HG02798 (cell line): ENCODE data around the gene MYO15A.
"Not testable (repeated sequence)": the region's sequence is repeated elsewhere in the genome, so short reads cannot be mapped to it uniquely, and the experiment has no call there.

Source experiments
- ATAC-seq: cut with Tn5 transposase; IDR thresholded peaks from one replicate; pipeline ENCODE4 v1.9.1; 2021; ENCODE audit warnings: mild to moderate bottlenecking; ENCODE audit not compliant: unreplicated experiment, poor library complexity

The MYO15A gene

DNA sequence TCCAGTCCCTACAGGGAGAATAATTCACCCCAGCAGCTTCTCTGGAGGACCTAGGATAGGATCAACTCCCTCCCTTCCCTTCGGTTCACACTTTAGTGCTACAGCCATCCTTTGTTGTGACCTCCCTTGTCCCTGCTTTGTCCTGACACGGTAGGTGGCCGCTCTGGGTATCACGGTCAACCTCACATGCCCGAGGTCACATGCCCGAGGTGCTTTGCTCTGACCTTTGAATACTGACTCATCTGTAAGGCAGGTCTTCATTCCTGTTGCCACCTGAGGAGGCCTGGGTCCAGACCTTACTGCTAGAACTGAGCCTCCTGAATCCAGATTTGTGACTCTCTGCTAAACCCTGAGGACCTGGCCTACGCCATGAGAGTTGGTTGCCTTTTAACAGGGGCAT, 94.8 kb downstream of the MYO15A start:
- ATAC-seq = no peak

DNA sequence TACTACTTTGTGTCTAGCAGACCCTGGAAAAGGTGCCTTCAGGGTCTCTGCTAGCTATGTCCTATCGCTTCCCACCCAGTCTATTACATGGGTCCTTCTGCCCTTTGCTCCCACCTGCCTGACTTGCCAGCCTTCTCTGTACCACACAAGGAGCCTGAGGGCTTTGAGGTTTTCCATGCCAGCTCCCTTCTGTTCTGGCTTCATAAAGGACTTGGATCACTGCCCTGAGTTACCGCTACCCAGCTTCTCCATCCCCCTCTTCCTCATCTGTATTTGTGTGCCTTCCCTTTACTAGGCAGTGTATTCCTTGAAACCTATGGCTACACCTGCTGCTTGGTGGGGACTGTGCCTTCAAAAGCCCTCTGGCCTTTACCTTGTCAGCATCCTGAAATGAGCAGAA, 97.3 kb downstream of the MYO15A start:
- no peak for ATAC-seq

DNA sequence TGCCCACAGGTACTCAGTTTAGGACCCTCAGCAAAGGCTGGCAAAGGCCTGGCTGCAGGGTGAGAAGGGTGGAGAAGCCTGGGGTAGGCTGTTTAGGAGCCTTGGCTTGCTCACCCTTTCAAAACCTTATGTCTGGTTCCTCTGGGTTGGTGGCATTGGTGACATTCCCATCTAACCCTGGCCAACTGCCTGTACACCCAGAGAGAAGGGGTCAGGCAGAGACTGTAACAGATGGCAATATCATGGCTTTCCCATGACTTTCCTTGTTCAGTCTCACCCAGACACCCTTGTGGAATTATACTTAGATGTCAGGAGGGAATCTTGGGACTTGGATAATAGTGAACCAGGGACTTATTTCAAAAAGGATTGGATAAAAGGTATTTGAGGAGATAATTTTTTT, 98.4 kb downstream of the MYO15A start:
- no peak for ATAC-seq

DNA sequence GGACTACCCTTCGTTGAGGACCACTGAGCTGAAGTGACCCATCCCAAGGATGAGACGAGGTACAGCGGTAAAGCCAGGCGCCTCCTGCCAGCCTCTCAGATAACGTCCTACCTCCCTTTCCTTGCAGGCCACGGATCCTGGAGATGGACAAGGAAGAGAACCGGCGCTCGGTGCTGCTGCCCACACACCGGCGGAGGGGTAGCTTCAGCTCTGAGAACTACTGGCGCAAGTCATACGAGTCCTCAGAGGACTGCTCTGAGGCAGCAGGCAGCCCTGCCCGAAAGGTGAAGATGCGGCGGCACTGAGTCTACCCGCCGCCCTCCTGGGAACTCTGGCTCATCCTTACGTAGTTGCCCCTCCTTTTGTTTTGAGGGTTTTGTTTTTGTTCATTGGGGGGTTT, 99.5 kb downstream of the MYO15A start:
- ATAC-seq = no peak

DNA sequence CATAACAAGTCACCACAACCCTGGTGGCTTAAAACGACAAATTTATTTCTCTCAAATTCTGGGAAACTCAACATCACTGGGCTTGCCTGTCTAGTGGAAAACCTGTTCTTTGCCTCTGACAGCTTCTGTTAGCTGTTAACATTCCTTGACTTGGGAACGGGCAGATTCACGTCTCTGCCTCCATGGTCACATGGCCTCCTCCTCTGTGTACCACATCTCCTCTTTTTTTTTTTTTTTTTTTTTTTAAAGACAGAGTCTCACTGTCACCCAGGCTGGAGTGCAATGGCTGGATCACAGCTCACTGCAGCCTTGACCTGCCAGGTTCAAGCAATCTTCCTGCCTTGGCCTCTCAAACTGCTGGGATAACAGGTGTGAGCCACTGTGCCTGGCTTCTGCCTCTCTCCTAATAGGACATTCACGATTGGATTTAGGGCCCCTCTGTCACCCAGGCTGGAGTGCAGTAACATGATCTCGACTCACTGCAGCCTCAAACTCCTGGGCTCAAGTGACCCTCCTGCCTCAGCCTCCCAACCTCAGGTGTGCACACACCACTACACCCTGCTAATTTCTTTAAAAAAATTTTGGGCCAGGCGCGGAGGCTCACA, 105.2 kb downstream of the MYO15A start:
- no peak for ATAC-seq

DNA sequence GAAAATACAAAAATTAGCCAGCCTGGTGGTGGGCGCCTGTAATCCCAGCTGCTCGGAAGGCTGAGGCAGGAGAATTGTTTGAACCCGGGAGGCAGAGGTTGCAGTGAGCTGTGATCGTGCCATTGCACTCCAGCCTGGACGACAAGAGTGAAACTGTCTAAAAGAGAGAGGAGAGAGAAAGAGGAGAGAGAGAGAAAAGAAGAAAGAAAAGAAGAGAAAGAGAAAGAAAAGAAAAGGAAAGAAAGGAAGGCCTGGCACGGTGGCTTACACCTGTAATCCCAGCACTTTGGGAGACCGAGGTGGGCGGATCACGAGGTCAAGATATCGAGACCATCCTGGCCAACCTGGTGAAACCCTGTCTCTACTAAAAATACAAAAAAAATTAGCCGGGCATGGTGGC, 108.3 kb downstream of the MYO15A start:
- ATAC-seq = not testable (repeated sequence)

DNA sequence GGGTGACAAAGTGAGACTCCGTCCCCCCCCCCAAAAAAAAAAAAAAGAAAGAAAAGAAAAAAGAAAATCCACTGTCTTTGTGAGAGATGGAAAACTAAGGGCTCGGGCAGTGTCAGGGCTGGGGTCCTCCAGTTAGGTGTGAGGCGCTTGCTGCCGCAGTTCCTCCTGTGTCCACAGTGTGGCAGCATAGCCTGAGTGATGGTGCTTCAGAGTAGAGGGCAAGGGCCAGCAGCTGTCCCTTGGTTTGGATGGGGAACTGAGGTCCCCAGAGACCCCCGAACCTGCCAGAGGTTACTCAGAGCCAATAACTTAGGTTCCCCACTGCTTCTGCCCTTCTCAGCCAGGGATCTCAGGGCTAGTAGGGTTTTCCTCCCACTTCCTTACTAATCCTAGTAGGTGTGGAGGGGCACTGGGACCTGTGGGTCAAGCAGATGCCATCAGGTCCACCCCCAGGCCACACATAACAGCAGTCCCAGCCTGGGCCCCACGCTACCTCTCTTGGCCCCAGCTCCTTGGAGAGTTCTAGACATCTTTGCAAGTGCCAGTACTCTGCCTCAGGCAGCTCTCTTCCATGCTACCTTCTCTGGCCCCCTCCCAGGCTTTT, 109.0 kb downstream of the MYO15A start:
- peak; percentile 55 for ATAC-seq

DNA sequence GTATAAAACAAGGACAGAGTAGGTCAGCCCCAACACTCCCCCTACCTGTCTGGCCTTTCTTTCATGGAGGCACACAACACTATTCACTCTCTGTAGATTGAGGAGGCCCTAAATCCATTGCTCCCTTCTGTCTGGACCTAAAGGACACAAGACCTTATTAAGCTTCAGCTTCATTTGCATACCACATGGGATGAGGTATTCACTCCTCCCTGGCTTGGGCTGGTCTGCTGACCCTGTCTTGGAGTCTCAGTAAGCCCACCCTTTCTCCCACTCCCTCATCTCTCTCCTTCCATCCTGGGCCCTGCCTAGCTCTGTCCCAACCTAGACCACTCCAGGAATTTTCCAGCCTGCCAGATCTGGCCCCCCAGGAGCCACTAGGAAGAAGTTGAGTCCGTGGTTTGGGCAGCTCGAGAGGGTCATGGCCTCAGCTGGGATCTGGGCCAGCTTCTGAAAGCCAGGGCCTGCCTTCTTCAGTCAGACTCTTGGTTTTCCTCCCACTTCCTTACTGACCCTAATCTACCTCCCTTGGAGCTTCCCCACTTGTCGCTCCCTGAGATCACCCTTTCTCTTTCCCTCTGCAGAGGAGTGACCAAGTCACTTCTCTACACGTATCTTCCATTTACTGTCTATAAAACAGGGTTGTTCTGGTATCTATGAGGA, 110.3 kb downstream of the MYO15A start:
- no peak for ATAC-seq

DNA sequence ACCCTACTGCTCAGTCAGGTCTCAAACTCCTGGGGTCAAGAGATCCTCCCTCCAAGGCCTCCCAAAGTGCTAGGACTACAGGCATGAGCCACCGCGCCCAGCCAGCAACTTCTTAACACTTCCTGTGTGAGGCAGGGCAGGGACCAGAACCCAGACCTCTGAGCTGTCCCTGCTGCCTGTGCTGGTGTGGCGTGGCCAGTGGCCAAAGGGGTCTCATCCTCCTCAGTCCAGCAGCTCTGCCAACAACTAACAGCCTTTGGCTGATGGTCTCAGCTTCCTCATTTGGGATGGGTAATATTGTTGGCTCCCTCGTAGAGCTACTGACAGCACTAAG, 115.5 kb downstream of the MYO15A start:
- no peak for ATAC-seq

DNA sequence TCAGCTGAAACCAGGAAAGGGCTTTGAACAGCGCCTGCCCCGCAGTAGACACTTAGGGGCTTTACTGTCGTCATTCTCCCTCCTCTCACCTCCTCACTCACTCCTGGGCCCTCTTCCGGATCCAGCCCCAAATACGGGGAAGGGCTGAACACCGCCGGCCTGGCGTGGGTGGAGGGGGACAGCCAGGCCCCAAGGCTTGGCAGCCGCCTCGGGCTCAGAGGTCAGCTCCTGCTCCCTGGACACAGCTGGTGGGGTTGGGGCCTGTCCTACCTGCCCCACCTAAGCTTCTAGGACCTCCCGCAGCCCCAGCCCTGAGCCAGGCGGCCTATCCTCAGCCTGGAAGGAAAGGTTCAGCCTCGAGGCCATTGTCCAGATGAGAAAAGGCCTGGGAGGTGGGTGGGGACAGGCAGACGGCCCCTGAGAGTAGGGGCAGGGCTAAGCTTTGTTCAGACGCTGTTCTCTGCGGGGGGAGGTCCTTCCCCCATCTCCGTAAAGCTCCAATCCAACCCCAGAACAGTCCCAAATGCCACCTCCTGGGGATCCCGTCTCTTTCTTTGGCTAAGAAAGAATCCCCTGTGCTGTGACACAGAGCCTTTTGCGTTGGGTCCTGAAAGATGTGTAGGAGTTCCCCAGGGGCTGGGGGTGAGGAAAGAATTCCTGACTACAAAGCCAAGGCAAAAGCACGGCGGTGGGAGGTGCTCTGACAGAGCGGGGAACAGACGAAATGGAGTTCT, 116.0 kb downstream of the MYO15A start:
- no peak for ATAC-seq

DNA sequence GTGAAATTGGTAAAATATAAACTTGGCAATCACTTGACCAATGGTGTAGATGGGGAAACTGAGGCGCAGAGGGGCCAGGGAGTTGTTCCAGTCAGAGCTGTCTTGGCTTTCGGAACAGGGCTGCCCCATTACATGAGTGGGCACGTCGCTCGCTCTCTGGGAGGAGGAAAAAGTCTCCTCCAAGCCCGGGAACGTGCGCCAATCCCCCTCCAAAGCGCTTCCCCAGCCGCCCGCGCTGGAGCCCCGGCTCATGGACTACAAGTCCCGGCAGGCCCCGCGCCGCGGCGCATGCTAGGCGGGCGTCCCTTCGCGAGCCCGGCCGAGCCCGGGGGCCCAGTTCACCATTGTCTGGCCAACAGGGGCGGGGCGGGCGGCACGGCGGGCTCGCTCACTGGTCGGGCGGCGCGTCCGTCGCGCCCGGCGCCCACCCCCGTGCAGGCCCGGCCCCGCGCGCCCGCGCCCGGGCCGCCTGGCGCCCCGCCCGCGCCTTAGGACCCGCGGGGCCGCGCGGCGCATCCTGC, 116.6 kb downstream of the MYO15A start, which contains the start of gene LLGL1:
LLGL1 (plus strand) TSS at position 515 of the 521 bp plus-strand sequence. CDS start 48 bp downstream, outside the sequence.
- ATAC-seq = peak; percentile 93

DNA sequence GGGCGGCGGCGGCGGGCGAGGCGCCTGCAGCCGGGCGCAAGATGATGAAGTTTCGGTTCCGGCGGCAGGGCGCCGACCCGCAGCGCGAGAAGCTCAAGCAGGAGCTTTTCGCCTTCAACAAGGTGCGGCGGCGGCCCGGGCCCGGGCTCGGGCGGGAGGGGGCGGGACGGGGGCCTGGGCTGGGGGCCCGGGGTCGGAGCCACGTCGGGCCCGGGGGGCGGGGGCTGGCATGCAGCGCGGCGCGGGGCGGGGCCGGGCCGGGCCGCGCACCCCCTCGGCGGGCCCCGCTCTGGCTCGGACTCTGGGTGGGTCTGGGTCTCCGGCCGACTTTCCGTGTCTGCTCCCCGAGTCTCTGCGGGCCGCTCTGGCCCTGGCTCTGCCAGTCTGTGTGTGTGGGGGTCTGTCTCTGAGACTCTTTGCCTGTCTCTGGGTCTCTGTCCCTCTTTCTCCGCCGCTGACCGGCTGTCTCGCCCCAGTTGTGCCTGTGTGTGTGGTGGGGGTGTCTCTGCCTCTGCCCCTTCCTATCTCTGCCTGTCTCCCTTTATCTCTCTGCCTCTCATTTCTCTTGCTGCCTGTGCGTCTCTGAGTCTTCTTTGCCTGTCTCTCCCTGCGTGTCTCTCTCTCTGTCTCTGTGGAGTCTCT, 117.2 kb downstream of the MYO15A start:
- ATAC-seq = no peak

DNA sequence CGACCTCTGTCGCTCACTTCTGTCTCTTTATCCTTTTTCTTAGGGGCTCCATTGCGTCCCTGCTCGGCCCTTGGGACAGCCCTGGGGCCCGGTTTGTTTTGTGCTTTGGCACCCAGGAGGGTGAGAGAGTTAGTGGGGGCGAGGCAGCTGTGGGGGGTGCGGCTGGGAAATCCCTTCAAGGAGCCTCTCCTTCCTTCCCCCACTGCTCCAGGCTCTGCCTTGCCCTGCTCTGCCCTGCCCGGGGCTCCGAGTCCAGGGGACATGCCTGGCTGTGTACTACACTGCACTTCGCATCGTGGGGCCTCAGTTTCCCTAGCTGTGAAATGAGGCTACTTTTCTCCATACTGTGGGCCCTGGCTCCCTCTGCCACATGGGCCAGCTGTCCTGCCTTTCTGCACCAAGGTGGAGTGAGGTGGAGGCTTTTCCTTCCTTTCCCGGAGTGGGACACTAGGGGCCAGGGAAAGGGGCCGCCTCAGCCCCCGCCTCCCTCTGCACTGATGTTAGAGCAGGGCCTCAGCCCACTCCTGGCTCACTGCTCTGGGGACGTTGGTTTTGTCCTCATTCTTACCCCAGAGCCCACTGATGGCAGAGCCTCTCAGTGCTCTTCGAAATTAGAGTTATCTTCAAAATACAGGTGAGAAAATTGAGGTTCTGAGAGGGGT, 117.9 kb downstream of the MYO15A start:
- no peak for ATAC-seq

DNA sequence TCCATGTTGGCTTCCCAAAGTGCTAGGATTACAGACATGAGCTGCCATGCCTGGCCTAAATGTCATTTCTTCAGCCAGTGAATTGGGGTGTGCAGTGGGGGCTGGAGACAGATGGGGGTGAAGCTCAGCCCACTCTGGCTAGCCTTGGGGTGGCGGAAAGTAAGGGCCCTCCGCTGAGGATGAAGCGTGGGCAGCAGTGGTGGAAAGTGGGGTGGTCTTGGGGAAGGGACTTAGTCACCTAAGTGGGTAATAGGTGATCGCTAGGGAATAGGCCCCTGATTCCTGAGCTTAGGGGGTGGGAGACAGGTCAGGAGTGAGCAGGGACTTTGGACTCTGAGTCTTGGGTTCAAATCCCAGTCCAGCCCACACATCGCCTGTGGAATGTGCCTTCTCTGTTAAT, 119.1 kb downstream of the MYO15A start:
- ATAC-seq = no peak

DNA sequence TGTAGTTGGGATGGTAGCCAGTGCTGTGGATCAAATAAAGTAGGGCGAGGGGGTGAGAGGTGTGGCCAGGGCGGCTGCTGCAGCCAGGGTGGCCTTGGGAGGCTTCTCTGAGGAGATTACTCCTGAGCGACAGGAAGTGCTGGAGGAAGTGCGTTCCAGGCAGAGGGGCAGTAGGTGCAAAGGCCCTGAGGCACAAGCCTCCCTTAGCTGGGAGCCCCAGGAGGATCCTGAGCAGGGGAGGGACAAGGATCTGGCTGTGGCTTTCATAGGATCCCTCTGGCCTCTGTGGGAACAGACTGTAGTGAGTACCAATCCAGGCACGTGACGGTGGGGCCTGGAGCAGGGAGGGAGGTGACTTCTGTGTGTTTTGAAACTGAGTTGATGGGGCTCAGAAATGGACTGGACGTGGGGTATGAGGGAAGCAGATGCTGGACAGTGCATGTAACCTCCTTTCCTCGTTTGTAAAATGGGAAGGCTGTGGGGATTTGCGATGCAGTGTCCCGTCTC, 119.7 kb downstream of the MYO15A start:
- no peak for ATAC-seq

DNA sequence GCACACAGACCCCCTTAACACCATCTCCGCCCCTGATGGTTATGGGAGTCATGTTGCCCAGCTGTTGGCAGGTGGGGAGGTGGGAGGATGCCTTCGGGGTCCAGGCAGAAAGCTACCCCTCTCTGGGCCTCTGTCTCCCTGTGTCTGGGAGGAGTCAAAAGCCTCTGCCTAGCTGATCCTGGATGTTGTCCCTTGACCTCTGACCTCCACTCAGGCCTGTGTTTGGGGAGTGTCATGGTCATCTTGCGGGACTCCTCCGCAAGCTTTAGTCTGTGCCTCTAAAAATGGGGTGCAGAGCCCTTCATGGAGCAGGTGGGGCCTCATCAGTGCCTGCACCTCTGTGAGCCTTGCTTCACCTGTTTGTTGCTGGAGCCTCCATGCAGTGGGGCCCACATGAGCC, 120.7 kb downstream of the MYO15A start:
- ATAC-seq = no peak
